GM21723 (cell line): ENCODE results near the gene PMF1.

Experiments
- ATAC-seq: cut with Tn5 transposase; IDR thresholded peaks from one replicate; pipeline ENCODE4 v1.9.1; 2021; ENCODE audit warnings: mild to moderate bottlenecking, moderate library complexity; ENCODE audit not compliant: unreplicated experiment

Gene PMF1

GRCh38 chr1:156262461-156263287 lies 49.9 kb downstream of the PMF1 start:
- no peak for ATAC-seq

DNA sequence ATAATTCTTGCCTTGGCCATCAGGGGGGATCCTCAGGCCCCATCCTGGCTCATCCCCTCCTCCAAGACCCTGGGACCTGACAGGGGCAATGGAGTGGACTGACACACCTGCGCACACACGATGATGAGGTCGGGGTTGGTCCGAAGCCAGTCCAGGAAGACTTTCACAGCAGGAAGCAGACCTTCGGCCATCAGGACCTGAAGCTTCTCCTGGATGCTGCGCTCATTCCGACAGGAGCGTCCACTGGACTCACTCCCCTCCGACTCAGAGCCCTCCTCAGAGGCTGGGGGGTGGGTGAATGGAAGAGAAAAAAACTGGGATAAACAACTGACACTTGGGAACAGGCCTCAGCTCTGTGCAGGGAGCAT lies 50.5 kb downstream of the PMF1 start:
- no peak for ATAC-seq

DNA sequence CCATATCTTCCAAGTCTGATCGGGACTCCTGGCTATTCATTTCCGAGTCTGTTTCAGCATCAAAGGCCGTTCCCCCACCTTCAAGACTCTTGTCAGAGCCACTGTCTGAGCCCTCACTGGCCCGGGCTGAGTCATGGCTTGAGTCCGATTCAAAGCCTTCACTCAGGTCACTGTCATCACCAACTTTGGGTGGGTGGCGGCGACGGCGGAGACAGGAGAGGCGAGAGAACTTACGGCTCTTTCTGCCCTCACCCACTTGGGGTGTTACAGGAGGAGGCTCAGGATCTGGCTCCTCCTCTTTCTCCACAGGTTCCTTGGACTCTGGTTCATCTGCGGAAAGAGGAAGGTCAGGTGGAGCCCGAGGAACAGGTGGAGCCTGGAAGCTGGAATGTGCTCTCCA lies 53.2 kb downstream of the PMF1 start:
- no peak for ATAC-seq

- ATAC-seq, result no peak
Measured at GRCh38 chr1:156268336-156268735, 55.5 kb downstream of the PMF1 start.

- no peak for ATAC-seq
Measured at GRCh38 chr1:156270314-156270713, 57.5 kb downstream of the PMF1 start.

GRCh38 chr1:156276532-156276931 lies 63.7 kb downstream of the PMF1 start:
- no peak for ATAC-seq

GRCh38 chr1:156276966-156277381 lies 64.2 kb downstream of the PMF1 start:
- no peak for ATAC-seq

DNA sequence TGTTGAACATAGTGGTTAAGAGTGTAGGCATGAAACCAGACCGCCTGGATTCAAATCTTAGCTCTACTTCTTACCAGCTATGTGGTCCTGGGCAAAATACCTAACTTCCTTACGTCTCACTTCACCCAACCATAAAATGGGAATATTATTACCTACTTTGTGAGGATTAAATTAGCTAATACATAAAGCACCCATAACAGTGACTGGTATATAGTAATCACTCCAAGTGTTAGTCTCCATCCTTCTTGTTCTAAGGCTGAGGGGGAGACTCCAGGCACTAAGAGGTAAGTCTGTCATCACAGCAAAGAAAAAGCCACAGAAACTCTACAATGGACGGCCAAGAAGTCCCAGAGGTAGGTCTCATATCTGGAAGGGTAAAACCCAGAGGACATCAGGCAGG lies 67.0 kb downstream of the PMF1 start:
- no peak for ATAC-seq

- peak; percentile 58 for ATAC-seq
Measured at GRCh38 chr1:156281281-156281680, 68.5 kb downstream of the PMF1 start.

DNA sequence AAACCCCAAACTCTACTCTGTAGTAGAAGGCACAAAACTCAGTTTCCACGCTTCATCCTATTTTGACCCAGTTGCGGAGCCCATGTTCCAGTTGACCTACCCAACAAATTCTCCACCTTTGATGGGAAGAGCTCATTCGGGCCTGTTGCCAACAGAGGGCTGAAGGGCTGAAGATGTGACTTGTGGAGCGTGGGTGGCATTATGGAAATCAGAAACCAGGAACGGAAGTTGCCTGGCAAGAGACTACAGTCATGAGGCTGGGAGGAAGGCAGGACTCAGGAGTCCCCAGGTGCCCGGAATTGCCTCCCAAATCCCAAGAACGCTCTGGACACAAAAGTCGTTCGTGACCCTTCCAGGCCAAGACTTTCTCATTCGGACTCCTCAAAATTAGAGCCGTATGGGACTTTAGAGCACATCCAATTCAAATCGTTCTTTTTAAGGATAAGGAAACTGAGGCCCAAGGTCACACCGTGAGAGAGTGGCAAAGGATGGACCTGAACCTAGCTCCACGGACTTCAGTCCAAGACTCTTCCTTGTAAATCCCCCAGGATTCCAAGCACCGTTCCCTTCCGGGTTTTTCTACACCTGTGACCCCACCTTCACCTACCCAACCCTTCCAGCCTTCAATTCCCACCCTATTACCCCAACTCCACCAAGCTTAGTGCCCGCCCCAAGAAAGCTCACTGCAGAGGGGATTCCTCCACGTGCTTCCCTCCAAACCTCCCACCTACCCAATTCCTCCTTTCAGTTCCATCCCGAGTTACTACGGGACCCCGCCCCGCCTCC lies 69.1 kb downstream of the PMF1 start:
- ATAC-seq, result peak; percentile 8

- ATAC-seq, result peak; percentile 78
Measured at GRCh38 chr1:156282479-156283222, 69.8 kb downstream of the PMF1 start, which contains the start of gene SMG5. TSS of gene SMG5 (minus strand) at chr1:156282825. CDS start at chr1:156282680, 145 bp downstream.

DNA sequence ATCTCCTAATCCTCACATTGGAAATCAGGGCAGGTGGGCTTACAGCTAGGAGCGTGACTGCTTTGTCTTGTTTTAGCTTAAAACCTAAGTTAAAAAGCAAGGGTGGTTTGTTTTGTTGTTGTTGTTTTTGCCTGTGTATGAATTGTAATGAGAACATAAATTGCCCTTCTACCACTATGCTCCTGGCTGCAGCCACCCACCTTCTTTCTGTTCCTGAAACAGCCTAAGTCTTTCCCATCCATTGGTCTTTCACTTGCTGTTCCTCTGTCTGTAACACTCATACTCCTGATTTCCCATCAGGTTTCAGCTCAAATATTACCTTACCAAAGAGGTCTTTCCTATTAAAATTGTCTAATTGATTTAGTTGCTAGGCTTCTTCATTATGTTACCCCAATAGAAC lies 70.7 kb downstream of the PMF1 start:
- ATAC-seq, result no peak

- ATAC-seq, result no peak
Measured at GRCh38 chr1:156284112-156284511, 71.3 kb downstream of the PMF1 start, which contains the start of gene TMEM79. TSS of gene TMEM79 (plus strand) at chr1:156284325. CDS start at chr1:156285227, 902 bp downstream.

GRCh38 chr1:156284757-156285156 lies 72.0 kb downstream of the PMF1 start:
- no peak for ATAC-seq

- no peak for ATAC-seq
Measured at GRCh38 chr1:156285437-156285836, 72.6 kb downstream of the PMF1 start.

- no peak for ATAC-seq
Measured at GRCh38 chr1:156286061-156286460, 73.3 kb downstream of the PMF1 start.
